Stimulated activated CD4-positive, alpha-beta T cell treated with anti-CD3 and anti-CD28 coated beads, Interleukin-12 subunit alpha, Interleukin-12 subunit beta, amount 100 ng/mL, for 48 hours (primary cell): ENCODE data around the gene RGL1.
A peak's percentile ranks its signal among the peaks of the same experiment; 100 is the strongest.
"Not testable (repeated sequence)": the region's sequence is repeated elsewhere in the genome, so short reads cannot be mapped to it uniquely, and the experiment has no call there.

Source experiments
- DNase-seq, 3 donors: peaks; one replicate each; pipeline ENCODE4 v3.0.0-alpha.2; 2020; ENCODE audit warnings: low read depth in 2 of 3, low spot score in 1 of 3

RGL1 gene

GRCh38 chr1:183804916-183805841 is at the start of gene RGL1:
TSS of gene RGL1 (plus strand) at chr1:183805120. CDS start at chr1:183805298, 178 bp downstream.
- peak in 2 of 3 donors; percentile 4 to 15 for DNase-seq

DNA sequence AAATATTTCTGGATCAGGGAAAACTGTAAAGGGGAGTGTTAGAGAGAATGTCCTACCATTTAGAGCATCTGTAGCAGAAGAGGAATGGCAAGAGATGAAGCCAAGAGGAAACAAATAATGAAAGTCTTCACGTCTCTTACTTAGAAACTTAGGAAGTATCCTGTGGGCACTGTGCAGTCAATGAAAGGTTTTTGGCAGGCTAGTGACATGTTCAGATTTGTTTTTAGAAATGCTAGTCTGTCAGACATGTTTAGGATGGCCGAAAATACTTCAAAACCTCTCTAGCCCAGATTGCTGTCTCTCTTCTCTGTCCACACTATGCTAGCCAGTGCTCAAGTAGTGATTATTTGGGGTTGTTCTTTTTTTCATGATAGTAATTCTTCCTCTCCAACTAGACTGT is 48.6 kb upstream of the RGL1 start:
- DNase-seq: no peak

DNA sequence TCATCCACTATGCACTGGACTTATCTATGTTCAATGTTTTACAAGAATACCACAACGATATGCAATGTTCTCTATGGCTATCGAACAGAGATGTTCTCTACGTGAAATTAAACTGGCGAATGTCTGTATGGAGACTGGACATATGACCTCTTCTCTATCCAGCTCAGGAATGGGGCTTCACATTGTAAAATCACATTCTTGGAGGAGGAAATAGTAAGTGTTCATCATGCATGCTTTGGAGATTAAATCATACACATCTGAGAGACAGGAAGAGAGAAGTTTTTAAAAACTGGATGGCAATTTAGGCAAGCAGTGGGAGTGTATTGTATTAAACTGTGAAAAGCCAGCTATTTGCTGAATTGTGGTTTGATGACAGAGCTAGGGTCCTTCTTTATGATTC is 47.9 kb upstream of the RGL1 start:
- DNase-seq: no peak

GRCh38 chr1:183758913-183759312 is 46.0 kb upstream of the RGL1 start:
- DNase-seq: no peak

- DNase-seq: no peak
Observed at GRCh38 chr1:183760661-183761060, 44.3 kb upstream of the RGL1 start.

- DNase-seq: no peak
Observed at GRCh38 chr1:183761871-183762270, 43.0 kb upstream of the RGL1 start.

- DNase-seq: not testable (repeated sequence)
Observed at GRCh38 chr1:183762856-183763255, 42.1 kb upstream of the RGL1 start.

- DNase-seq: no peak
Observed at GRCh38 chr1:183764981-183765380, 39.9 kb upstream of the RGL1 start.

DNA sequence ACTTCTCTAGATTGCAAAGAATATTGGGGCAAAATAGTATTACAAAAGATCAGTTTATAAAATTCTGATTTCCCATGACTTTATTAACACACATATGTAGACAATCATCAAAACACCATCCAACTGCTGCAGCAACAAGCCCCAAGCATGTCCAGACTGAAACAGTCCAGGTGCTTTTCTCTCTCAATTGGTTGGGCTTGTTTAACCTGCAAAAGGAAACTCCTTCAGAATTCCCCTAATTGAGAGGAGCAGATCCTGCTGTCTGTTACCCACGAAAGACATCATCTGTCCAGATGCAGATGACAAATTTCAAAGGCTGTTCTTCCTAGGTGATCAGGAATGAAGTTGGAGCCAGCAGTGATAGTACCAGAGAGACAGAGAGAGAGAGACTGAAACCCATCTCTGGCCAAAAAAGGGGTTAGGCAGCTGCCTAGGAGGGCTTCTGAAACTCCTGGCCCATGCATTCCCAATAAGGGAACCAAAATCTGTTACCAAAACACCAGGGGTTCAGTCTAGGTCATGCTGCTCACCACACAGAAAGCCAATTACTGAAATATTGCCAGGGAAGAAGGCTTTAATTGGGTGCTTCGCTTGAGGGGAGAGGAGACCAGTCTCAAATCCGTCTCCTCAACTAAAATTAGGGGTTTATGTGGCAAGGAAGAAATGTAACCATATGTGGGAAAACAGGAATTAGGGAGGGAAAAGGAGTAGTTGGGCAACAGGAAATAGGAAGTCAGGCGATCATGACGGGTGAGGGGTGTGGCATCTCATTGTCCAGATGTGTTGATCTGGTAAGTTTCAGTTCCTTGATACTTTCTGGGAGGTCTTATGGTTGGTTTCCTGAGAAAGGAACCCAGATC is 34.7 kb upstream of the RGL1 start:
- DNase-seq: no peak

DNA sequence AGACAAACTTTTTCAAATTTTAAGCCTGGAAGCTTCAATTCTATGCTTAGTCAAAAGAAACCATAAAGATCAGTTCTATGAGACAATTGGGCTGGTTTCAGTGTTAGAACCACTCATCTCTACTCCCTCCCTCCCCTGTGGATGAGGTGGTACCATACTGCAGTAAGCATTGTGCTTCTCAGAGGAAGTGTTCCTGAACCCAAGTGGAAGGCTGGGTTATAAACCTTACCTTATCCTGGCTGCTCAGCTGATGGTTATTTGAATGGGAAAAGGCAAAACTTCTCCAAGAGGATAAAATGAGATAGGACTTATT is 34.1 kb upstream of the RGL1 start:
- DNase-seq: no peak

DNA sequence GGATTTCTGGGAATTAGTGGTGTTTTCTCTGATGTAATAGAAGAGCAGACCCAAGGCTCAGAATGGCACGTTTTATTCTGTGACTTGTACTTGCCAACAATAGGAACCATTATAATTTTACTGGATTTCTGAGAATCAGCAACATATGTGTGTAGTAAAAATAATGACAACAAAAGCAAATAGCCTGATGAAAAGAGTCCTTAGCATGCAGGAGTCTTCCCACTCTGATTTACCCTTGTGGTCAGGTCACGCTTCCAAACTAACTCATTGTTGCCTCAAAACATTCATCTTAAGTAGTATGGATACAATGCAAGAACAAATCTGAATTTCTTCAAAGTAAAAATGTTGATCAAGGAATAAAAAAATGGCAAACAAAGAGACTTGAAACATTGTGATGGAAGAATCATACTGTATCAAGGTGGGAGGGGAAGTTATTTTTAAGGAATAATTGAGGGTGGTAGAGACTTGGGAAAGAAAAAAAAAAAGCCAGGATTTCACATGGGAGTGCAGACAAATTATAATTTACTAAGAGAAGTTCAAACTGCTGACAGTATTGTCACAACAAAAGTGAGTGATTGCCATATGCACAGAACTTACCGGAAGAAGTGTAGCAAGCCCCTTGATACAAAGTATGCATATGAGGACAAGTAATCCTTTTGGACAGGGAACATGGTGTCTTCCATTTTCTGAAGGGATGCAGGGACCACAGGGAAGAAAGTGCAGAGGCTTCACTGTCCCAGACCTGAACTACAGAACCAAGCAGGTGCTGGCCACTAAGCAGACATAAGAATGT is 31.2 kb upstream of the RGL1 start:
- DNase-seq: no peak

- no peak for DNase-seq
Observed at GRCh38 chr1:183774938-183775337, 30.0 kb upstream of the RGL1 start.

GRCh38 chr1:183776731-183777130 is 28.2 kb upstream of the RGL1 start:
- DNase-seq: no peak

- no peak for DNase-seq
Observed at GRCh38 chr1:183777328-183777727, 27.6 kb upstream of the RGL1 start.

GRCh38 chr1:183778045-183778444 is 26.9 kb upstream of the RGL1 start:
- DNase-seq: no peak

DNA sequence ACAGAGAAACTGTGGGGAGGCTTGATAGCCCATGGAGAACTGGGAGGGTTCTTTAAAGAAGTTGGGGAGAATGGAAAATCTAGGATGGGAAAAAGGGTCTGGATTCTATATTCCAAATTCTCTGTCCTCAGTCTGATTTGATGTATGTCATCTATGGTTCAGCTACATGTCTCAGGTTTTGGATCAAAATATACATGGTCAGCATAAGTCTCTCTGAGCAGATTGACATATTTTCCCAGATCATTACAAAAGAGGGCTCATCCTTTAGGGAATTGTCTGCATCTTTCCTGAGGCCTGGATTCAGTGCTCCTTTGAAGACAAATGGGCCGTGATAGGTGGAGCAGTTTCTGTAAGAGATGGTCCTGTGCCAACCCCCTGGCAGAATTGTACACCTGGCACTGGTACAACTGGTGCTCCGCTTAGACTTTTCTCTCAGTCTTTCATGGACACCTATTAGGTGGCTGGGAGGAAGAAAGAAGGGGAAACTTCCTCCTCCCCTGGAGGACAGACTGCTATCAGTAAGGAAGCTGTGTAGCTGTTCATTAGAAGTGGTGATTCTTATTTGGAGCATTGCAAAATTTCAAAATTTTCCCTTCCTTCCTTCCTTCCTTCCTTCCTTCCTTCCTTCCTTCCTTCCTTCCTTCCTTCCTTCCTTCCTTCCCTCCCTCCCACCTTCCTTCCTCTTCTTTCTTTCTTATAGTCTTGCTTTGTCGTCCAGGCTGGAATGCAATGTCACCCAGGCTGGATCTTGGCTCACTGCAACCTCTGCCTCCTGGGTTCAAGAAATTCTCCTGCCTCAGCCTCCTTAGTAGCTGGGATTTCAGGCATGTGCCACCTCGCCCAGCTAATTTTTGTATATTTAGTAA is 26.1 kb upstream of the RGL1 start:
- DNase-seq: no peak

- DNase-seq: no peak
Observed at GRCh38 chr1:183780159-183780558, 24.8 kb upstream of the RGL1 start.

GRCh38 chr1:183780757-183781156 is 24.2 kb upstream of the RGL1 start:
- no peak for DNase-seq

DNA sequence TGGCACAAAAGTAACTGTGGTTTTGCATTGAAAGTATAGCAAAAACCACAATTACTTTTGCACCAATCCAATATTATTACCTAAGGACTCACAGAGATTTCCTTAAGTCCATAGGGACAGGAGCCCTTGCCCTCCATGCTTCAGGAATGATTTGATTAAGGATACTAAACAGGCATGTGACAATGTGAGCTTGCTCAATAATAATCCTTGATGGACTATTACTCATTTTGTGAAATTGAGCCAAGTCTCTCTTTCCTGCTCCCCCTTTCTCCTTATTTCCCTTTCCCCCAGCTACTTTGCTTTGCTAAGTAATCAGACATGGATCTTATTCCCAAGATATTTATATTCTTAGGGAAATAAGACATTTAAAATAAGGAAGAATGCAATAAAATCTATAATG is 21.6 kb upstream of the RGL1 start:
- no peak for DNase-seq
